Upper lobe of right lung (tissue), 1 donor: ENCODE data around the gene GPR17. TPM values are rescaled to one million over a fixed set of nuclear protein-coding genes. Genes with fewer than 3 reads are reported as not detected.
A peak's percentile ranks its signal among the peaks of the same experiment; 100 is the strongest.

Experiments used
- ATAC-seq: fragments of 200-7000 bp; cut with Tn5 transposase; one replicate; pipeline ENCODE4 v1.9.1; 2020; ENCODE audit warnings: mild to moderate bottlenecking, moderate library complexity
- DNase-seq: peaks from one replicate; pipeline ENCODE4 v3.0.0-alpha.2; 2020
- H3K27ac ChIP-seq: fragments of 200-600 bp; one replicate; pipeline ENCODE4 v1.8.0; 2022
- H3K27me3 ChIP-seq: fragments of 200-600 bp; one replicate; pipeline ENCODE4 v1.8.0; 2022; ENCODE audit warnings: mild to moderate bottlenecking
- H3K36me3 ChIP-seq: fragments of 200-600 bp; one replicate; pipeline ENCODE4 v1.8.0; 2022
- H3K4me1 ChIP-seq: fragments of 200-600 bp; one replicate; pipeline ENCODE4 v1.8.0; 2022
- H3K4me3 ChIP-seq: fragments of 200-600 bp; one replicate; pipeline ENCODE4 v1.8.0; 2022; ENCODE audit warnings: mild to moderate bottlenecking
- H3K9me3 ChIP-seq: fragments of 200-600 bp; one replicate; pipeline ENCODE4 v1.8.0; 2022
- CTCF ChIP-seq: fragments of 200-600 bp; IDR thresholded peaks from one replicate; pipeline ENCODE4 v1.8.0; 2022; ENCODE audit warnings: antibody characterized with exemption
- intact Hi-C: fragments of 100-400 bp; cut with DNase I; formaldehyde crosslinking; loops from one replicate; pipeline ENCODE4 v1.11.0; 2022
- total RNA-seq: library from RNA; stranded (reverse); fragmentation: NEBNext Ultra II Directional; extraction: Animal tissue kit (Norgen Biotek cat#: 25700); gene quantifications from one replicate; pipeline ENCODE4 v1.2.1, GENCODE V29; 2021
- donor health status: DM: no; HTN: yes; CAD: no; lungs with severe emphysema.

GPR17 gene
- total RNA-seq, 1 donor from 2014 or later: 0.49 TPM

DNA sequence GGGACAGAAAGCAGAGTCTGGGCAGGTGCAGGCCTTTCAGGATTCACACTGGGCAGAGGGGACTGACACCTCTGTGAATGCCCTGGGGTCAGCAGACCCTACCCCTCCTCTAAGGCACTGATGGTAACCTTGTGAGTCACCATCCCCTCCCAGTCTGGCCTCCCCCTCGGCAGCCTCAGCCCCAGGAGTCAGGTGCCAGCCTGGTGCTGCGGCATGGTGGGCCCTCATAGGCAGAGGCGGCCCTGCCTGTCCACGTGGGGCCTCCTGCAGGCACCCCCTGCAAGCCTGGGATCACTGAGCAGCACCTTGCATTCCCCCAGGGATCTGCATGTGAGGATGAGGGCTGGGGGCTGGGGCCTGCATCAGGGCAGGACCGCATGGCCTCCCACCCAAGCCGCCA is 4.8 kb upstream of the GPR17 start:
- Histone ChIP-seq H3K9me3 (no peaks in the 10 kb centered on the region), H3K4me1 (peaks cover 24% of the 10 kb centered on the region), H3K27ac (no peak overlapping the region), H3K36me3 (no peaks in the 10 kb centered on the region), H3K4me3 (no peak overlapping the region), H3K27me3 (no peaks in the 10 kb centered on the region)
- DNase-seq (no peak), ATAC-seq (no peak)
- intact Hi-C loops: no loop called here
- no peak for TF ChIP-seq CTCF

DNA sequence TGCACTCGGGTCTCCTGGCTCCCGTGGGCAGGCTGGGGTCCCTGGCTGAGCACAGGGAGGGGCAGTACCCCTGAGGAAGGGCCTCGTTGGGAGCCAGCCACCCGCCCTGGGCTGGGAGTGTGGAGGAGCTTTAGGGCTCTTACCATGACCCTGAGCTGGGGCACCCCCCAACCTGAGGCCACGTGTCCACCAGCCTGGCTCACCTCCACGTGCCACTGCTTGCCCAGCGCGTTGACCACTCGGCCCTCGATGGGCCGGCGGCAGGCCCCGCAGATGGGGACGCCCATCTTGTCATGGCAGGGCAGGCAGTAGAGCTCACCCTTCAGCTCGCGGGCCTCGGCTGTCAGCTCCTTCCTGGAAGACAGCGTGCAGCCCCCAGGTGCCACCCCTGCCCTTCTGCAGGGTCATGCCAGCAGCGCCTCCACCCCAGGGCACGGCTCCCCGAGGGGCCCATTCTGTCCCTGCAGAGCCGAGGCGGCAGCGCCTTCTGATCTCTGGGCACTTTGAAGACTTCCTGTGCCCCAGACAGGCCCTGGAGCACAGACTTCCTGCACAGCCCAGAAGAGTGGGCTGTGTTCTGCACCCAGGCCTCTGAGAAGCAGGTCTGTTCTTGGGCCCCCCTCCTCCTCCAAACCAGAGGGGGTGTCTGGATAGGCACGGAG is 4.0 kb upstream of the GPR17 start:
- H3K27ac ChIP-seq: no peak overlapping the region
- no peak overlapping the region for H3K4me3 ChIP-seq
- peaks cover 18% of the 10 kb centered on the region for H3K4me1 ChIP-seq
- H3K36me3 ChIP-seq: no peaks in the 10 kb centered on the region
- H3K27me3 ChIP-seq: no peaks in the 10 kb centered on the region
- no peaks in the 10 kb centered on the region for H3K9me3 ChIP-seq
- TF ChIP-seq CTCF: no peak
- no peak for DNase-seq
- no peak for ATAC-seq
- intact Hi-C loops: no loop called here

- H3K27ac ChIP-seq: no peak overlapping the region
- intact Hi-C loops: no loop called here
- H3K27me3 ChIP-seq: no peaks in the 10 kb centered on the region
- ATAC-seq: no peak
- H3K9me3 ChIP-seq: no peaks in the 10 kb centered on the region
- no peak overlapping the region for H3K4me3 ChIP-seq
- no peak for TF ChIP-seq CTCF
- peaks cover 13% of the 10 kb centered on the region for H3K4me1 ChIP-seq
- H3K36me3 ChIP-seq: no peaks in the 10 kb centered on the region
- no peak for DNase-seq
Observed at GRCh38 chr2:127642706-127643438, 3.1 kb upstream of the GPR17 start.

- TF ChIP-seq CTCF: no peak
- DNase-seq (no peak), ATAC-seq (no peak)
- intact Hi-C loops: no loop called here
- H3K4me3 ChIP-seq: no peak overlapping the region
- H3K4me1 ChIP-seq: peaks cover 7% of the 10 kb centered on the region
- H3K27me3 ChIP-seq: no peaks in the 10 kb centered on the region
- no peak overlapping the region for H3K27ac ChIP-seq
- no peaks in the 10 kb centered on the region for H3K9me3 ChIP-seq
- no peaks in the 10 kb centered on the region for H3K36me3 ChIP-seq
Observed at GRCh38 chr2:127643439-127644065, 2.4 kb upstream of the GPR17 start.

GRCh38 chr2:127644066-127645025 is 1.6 kb upstream of the GPR17 start:
- no peak overlapping the region for H3K4me3 ChIP-seq
- H3K9me3 ChIP-seq: no peaks in the 10 kb centered on the region
- DNase-seq (no peak), ATAC-seq (no peak)
- TF ChIP-seq CTCF: peak; percentile 12
- no peaks in the 10 kb centered on the region for H3K27me3 ChIP-seq
- no peaks in the 10 kb centered on the region for H3K36me3 ChIP-seq
- intact Hi-C loops: no loop called here
- peaks cover 7% of the 10 kb centered on the region for H3K4me1 ChIP-seq
- H3K27ac ChIP-seq: no peak overlapping the region
